NOMO-1 treated with dmso at 0.1 percent for 144 hours (cell line): ENCODE data around the gene IFITM2.
A peak's percentile ranks its signal among the peaks of the same experiment; 100 is the strongest.
"Not testable (repeated sequence)": the region's sequence is repeated elsewhere in the genome, so short reads cannot be mapped to it uniquely, and the experiment has no call there.

Source experiments
- DNase-seq: peaks from one replicate; lab custom pipeline; 2025; ENCODE audit not compliant: unreplicated experiment; lab: John Stamatoyannopoulos, UW

The IFITM2 gene

GRCh38 chr11:324593-325517, 17.2 kb downstream of the IFITM2 start:
- DNase-seq: not testable (repeated sequence)

- no peak for DNase-seq
Observed at GRCh38 chr11:325796-326591, 18.4 kb downstream of the IFITM2 start.

- DNase-seq: no peak
Observed at GRCh38 chr11:326592-326841, 18.9 kb downstream of the IFITM2 start.

- DNase-seq: peak; percentile 89
Observed at GRCh38 chr11:326842-327580, 19.4 kb downstream of the IFITM2 start.

- no peak for DNase-seq
Observed at GRCh38 chr11:327581-327923, 19.9 kb downstream of the IFITM2 start.

- no peak for DNase-seq
Observed at GRCh38 chr11:328012-328411, 20.4 kb downstream of the IFITM2 start.

- DNase-seq: not testable (repeated sequence)
Observed at GRCh38 chr11:328516-329100, 21.0 kb downstream of the IFITM2 start.

- no peak for DNase-seq
Observed at GRCh38 chr11:329886-330253, 22.3 kb downstream of the IFITM2 start.

GRCh38 chr11:330307-330693, 22.7 kb downstream of the IFITM2 start:
- no peak for DNase-seq

- DNase-seq: no peak
Observed at GRCh38 chr11:330694-331357, 23.2 kb downstream of the IFITM2 start.

GRCh38 chr11:331358-332060, 23.9 kb downstream of the IFITM2 start:
- no peak for DNase-seq

GRCh38 chr11:332651-333480, 25.2 kb downstream of the IFITM2 start:
- DNase-seq: no peak

- DNase-seq: not testable (repeated sequence)
Observed at GRCh38 chr11:333616-334263, 26.1 kb downstream of the IFITM2 start.

- no peak for DNase-seq
Observed at GRCh38 chr11:334264-334994, 26.8 kb downstream of the IFITM2 start.

- no peak for DNase-seq
Observed at GRCh38 chr11:335779-336658, 28.4 kb downstream of the IFITM2 start.

GRCh38 chr11:336659-337198, 29.1 kb downstream of the IFITM2 start:
- DNase-seq: no peak

- no peak for DNase-seq
Observed at GRCh38 chr11:337711-338110, 30.1 kb downstream of the IFITM2 start.
